ENCODE measurements around the gene TBC1D21.

- no peak for TF ChIP-seq POLR2A (IDR thresholded peaks at IDR 0.05)
- no peak for TF ChIP-seq CTCF (IDR thresholded peaks at IDR 0.05)
Observed at GRCh38 chr15:73873456-73873855, at the start of gene TBC1D21.
